HCT116 (cell line): ENCODE data around the gene ZNF469. TPM values are rescaled to one million over a fixed set of nuclear protein-coding genes. Genes with fewer than 3 reads are reported as not detected.

Source experiments
- ATAC-seq: fragments of 200-7000 bp; cut with Tn5 transposase; 2 replicates; pipeline ENCODE4 v1.9.1; 2020; ENCODE audit warnings: mild to moderate bottlenecking, moderate library complexity
- BruUV-seq: library from RNA; stranded (reverse); fragments of 400-500 nt; replicated peaks from 2 replicates; lab custom pipeline; 2021; lab: Mats Ljungman, UMichigan
- CTCF ChIA-PET: fragments of 300-600 bp; sonication (Branson Sonifier 250); formaldehyde crosslinking; loops from one replicate; lab custom pipeline; 2021; ENCODE audit warnings: antibody characterized with exemption; lab: Charles Lee
- POLR2A ChIA-PET: fragments of 300-600, 350-600 bp; sonication (Branson Sonifier 250); formaldehyde crosslinking; loops from one replicate; lab custom pipeline; 2021; ENCODE audit warnings: antibody characterized with exemption; lab: Charles Lee
- RAD21 ChIA-PET, 2 experiments: fragments of 300-600 bp; sonication (Branson Sonifier 250); formaldehyde crosslinking; loops; one replicate each; lab custom pipeline; 2023; ENCODE audit warnings: low total read pairs in 2 of 2; ENCODE audit not compliant: uncharacterized antibody in 2 of 2, unreplicated experiment in 2 of 2, low non-redundant PET in 1 of 2; lab: Charles Lee
- DNase-seq: peaks from one replicate; pipeline ENCODE4 v3.0.0-alpha.2; 2010; ENCODE audit warnings: low read depth, low spot score
- H2AFZ ChIP-seq: fragments of 200-600 bp; shearing (Covaris generic), sonication (generic); 2 replicates; pipeline ENCODE4 v1.6.1; 2017; ENCODE audit warnings: low read depth, mixed run types, mixed read lengths, antibody characterized with exemption, low read length; ENCODE audit not compliant: poor library complexity, severe bottlenecking
- H3K27ac ChIP-seq: 2 replicates; pipeline ENCODE4 v1.5.1; 2012; ENCODE audit warnings: low read depth, low read length
- H3K27me3 ChIP-seq: fragments of 200-600 bp; sonication (generic); 2 replicates; pipeline ENCODE4 v1.6.1; 2016; ENCODE audit warnings: mixed run types, low read length, mixed read lengths; ENCODE audit not compliant: insufficient read depth
- H3K36me3 ChIP-seq, 2 experiments: fragments of 200-500 bp in 1 of 2; fragments of 200-600 bp in 1 of 2; sonication (Bioruptor generic) in 1 of 2; sonication (generic) in 1 of 2; 2 replicates each; pipeline versions ENCODE4 v1.5.1 to v1.6.1; 2014 to 2016; ENCODE audit warnings: low read length in 2 of 2, inconsistent platforms in 1 of 2, mixed read lengths in 1 of 2, mixed run types in 1 of 2; ENCODE audit not compliant: insufficient read depth in 2 of 2, control insufficient read depth in 1 of 2
- H3K4me1 ChIP-seq, 2 experiments: fragments of 200-600 bp in 1 of 2; sonication (generic) in 1 of 2; 2 replicates each; pipeline versions ENCODE4 v1.5.1 to v1.6.1; 2012 to 2017; ENCODE audit warnings: low read length in 2 of 2, inconsistent platforms in 1 of 2, mild to moderate bottlenecking in 1 of 2, mixed read lengths in 1 of 2, mixed run types in 1 of 2, moderate library complexity in 1 of 2; ENCODE audit not compliant: insufficient read depth in 2 of 2, control insufficient read depth in 1 of 2
- H3K4me2 ChIP-seq: fragments of 200-600 bp; sonication (generic); 2 replicates; pipeline ENCODE4 v1.6.1; 2017; ENCODE audit warnings: mixed run types, low read length, mixed read lengths
- H3K4me3 ChIP-seq, 2 experiments: fragments of 200-600 bp in 1 of 2; sonication (generic) in 1 of 2; replicated peaks in 1 of 2; 2 replicates each; pipeline ENCODE4 v1.5.1; 2011 to 2016; ENCODE audit warnings: low read length in 2 of 2, control low read depth in 1 of 2, low read depth in 1 of 2, mild to moderate bottlenecking in 1 of 2, mixed read lengths in 1 of 2, mixed run types in 1 of 2
- H3K79me2 ChIP-seq: fragments of 200-600 bp; sonication (generic); 2 replicates; pipeline ENCODE4 v1.6.1; 2017; ENCODE audit warnings: mild to moderate bottlenecking, mixed run types, low read length, moderate library complexity, mixed read lengths; ENCODE audit not compliant: insufficient read depth
- H3K9ac ChIP-seq: fragments of 200-600 bp; sonication (generic); 2 replicates; pipeline ENCODE4 v1.6.1; 2016; ENCODE audit warnings: low read length, mixed read lengths
- H3K9me2 ChIP-seq: fragments of 200-600 bp; sonication (generic), shearing (Covaris generic); 2 replicates; pipeline ENCODE4 v1.6.1; 2017; ENCODE audit warnings: mixed run types, mild to moderate bottlenecking, moderate library complexity; ENCODE audit not compliant: insufficient read depth
- H3K9me3 ChIP-seq, 2 experiments: fragments of 200-500 bp in 1 of 2; fragments of 200-600 bp in 1 of 2; sonication (Bioruptor generic) in 1 of 2; sonication (generic) in 1 of 2; 2 replicates each; pipeline ENCODE4 v1.6.1; 2014 to 2017; ENCODE audit warnings: low read length in 2 of 2, mixed read lengths in 2 of 2, inconsistent platforms in 1 of 2, low read depth in 1 of 2, mild to moderate bottlenecking in 1 of 2, mixed run types in 1 of 2, moderate library complexity in 1 of 2; ENCODE audit not compliant: control insufficient read depth in 1 of 2, insufficient read depth in 1 of 2
- H4K20me1 ChIP-seq: fragments of 200-600 bp; sonication (generic), shearing (Covaris generic); 2 replicates; pipeline ENCODE4 v1.6.1; 2017; ENCODE audit warnings: mixed run types, mild to moderate bottlenecking, moderate library complexity; ENCODE audit not compliant: insufficient read depth
- ATF3 ChIP-seq: IDR thresholded peaks from 2 replicates; pipeline ENCODE4 v1.6.1; 2012
- CBX3 ChIP-seq: IDR thresholded peaks from 2 replicates; pipeline ENCODE4 v1.6.1; 2012; ENCODE audit warnings: low read depth
- CTCF ChIP-seq, 3 experiments: fragments of 200-600 bp in 1 of 3; sonication (generic) in 1 of 3; IDR thresholded peaks in 2 of 3; conservative IDR thresholded peaks in 1 of 3; 2 replicates each; pipeline ENCODE4 v1.5.1; 2012 to 2017; ENCODE audit warnings: low read depth in 2 of 3, low read length in 2 of 3, antibody characterized with exemption in 1 of 3, borderline replicate concordance in 1 of 3, control low read depth in 1 of 3, mild to moderate bottlenecking in 1 of 3, mixed read lengths in 1 of 3, mixed run types in 1 of 3, moderate library complexity in 1 of 3; ENCODE audit not compliant: insufficient read depth in 1 of 3
- EZH2 ChIP-seq: fragments of 200-600 bp; sonication (generic); IDR thresholded peaks from 2 replicates; pipeline ENCODE4 v1.6.1; 2017; ENCODE audit warnings: antibody characterized with exemption, mixed run types
- EZH2phosphoT487 ChIP-seq: fragments of 200-600 bp; IDR thresholded peaks from 2 replicates; pipeline ENCODE4 v1.6.1; 2018; ENCODE audit warnings: antibody characterized with exemption, borderline replicate concordance
- FOSL1 ChIP-seq: IDR thresholded peaks from 2 replicates; pipeline ENCODE4 v1.6.1; 2012; ENCODE audit warnings: low read depth
- JUND ChIP-seq: IDR thresholded peaks from 2 replicates; pipeline ENCODE4 v1.6.1; 2012
- POLR2A ChIP-seq: IDR thresholded peaks from 2 replicates; pipeline ENCODE4 v1.7.0; 2011; ENCODE audit warnings: borderline replicate concordance; ENCODE audit not compliant: insufficient read depth, insufficient read length; ENCODE audit errors: extremely low read depth
- RAD21 ChIP-seq: IDR thresholded peaks from 2 replicates; pipeline ENCODE4 v1.6.1; 2012; ENCODE audit warnings: low read depth, mild to moderate bottlenecking
- TCF7L2 ChIP-seq: IDR thresholded peaks from 2 replicates; pipeline ENCODE4 v1.7.0; 2011; ENCODE audit warnings: borderline replicate concordance, inconsistent platforms; ENCODE audit not compliant: insufficient read depth, insufficient read length; ENCODE audit errors: extremely low read depth
- YY1 ChIP-seq: IDR thresholded peaks from 2 replicates; pipeline ENCODE4 v1.6.1; 2011; ENCODE audit warnings: low read length, low read depth, moderate library complexity, mild to moderate bottlenecking; ENCODE audit not compliant: insufficient replicate concordance; ENCODE audit errors: extremely low read depth
- intact Hi-C: fragments of 100-400 bp; cut with micrococcal nuclease; formaldehyde crosslinking; loops from 2 replicates; pipeline ENCODE4 v1.10.0; 2022
- total RNA-seq: library from RNA; stranded (reverse); gene quantifications from one replicate; pipeline ENCODE4 v1.2.1, GENCODE V29; 2021; ENCODE audit not compliant: unreplicated experiment

ZNF469 gene
- total RNA-seq, 1 experiment from 2014 or later: 5.9 TPM

GRCh38 chr16:88368994-88369393 is 13.8 kb upstream of the ZNF469 start:
- Histone ChIP-seq H3K4me2 (no peak overlapping the region), H3K4me3 (no peak overlapping the region), H3K9ac (no peak overlapping the region), H3K9me3 (no peaks in the 10 kb centered on the region; a peak in 1 of 4 replicates), H3K27me3 (0 out of 2 replicates have a peak, but pooled peaks cover 1% of the 10 kb centered on the region), H4K20me1 (no peaks in the 10 kb centered on the region), H3K79me2 (no peaks in the 10 kb centered on the region), H3K9me2 (no peaks in the 10 kb centered on the region), H3K36me3 (no peaks in the 10 kb centered on the region), H2AFZ (no peak overlapping the region), H3K27ac (no peak overlapping the region), H3K4me1 (no peaks in the 10 kb centered on the region)
- ATAC-seq (no peak), DNase-seq (no peak)
- RAD21 ChIA-PET: no interaction called here
- TF ChIP-seq RAD21: no peak
- BruUV-seq: no TSS peak
- intact Hi-C loops: no loop called here
- POLR2A ChIA-PET: no interaction called here
- CTCF ChIA-PET: no interaction called here

- DNase-seq (no peak), ATAC-seq (no peak)
- Histone ChIP-seq H3K79me2 (no peaks in the 10 kb centered on the region), H3K27me3 (no peaks in the 10 kb centered on the region), H3K4me3 (no peak overlapping the region), H3K9me3 (no peaks in the 10 kb centered on the region; a peak in 1 of 4 replicates), H3K4me1 (no peaks in the 10 kb centered on the region), H3K4me2 (no peak overlapping the region), H3K36me3 (no peaks in the 10 kb centered on the region), H4K20me1 (no peaks in the 10 kb centered on the region), H3K9me2 (no peaks in the 10 kb centered on the region), H3K9ac (no peak overlapping the region), H3K27ac (no peak overlapping the region), H2AFZ (no peak overlapping the region)
- no TSS peak for BruUV-seq
- ChIA-PET CTCF (no interaction called here), POLR2A (no interaction called here), RAD21 (no interaction called here)
- intact Hi-C loops: no loop called here
- TF ChIP-seq POLR2A: no peak
- TF ChIP-seq YY1: no peak
- no peak for TF ChIP-seq TCF7L2
- TF ChIP-seq JUND: no peak
- TF ChIP-seq FOSL1: no peak
- no peak for TF ChIP-seq RAD21
- no peak for TF ChIP-seq EZH2
- no peak for TF ChIP-seq ATF3
- TF ChIP-seq EZH2phosphoT487: no peak
- no peak for TF ChIP-seq CBX3
- TF ChIP-seq CTCF (IDR thresholded peaks at IDR 0.05 in 2 of 3, conservative IDR thresholded peaks at IDR 0.05 in 1 of 3; ENCODE audit: borderline replicate concordance in 1 of 3, insufficient read depth in 1 of 3, low read depth in 2 of 3, low read length in 2 of 3): no peak
These were observed 13.2 kb upstream of the ZNF469 start for GRCh38 chr16:88369447-88370008.
